ENCODE results near the gene SNX13.
"Not testable (repeated sequence)": the region's sequence is repeated elsewhere in the genome, so short reads cannot be mapped to it uniquely, and the experiment has no call there.

DNA sequence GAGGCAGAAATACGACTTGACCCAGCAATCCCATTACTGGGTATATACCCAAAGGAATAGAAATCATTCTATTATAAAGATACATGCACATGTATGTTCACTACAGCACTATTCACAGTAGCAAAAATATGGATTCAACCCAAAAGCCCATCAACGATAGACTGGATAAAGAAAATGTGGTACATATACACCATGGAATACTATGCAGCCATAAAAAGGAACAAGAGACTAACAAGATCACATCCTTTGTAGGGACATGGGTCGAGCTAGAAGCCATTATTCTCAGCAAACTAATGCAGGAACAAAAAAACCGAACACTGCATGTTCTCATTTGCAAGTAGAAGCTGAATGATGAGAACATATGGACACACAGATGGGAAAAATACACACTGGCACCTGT is 31.0 kb downstream of the SNX13 start:
- not testable (repeated sequence) for TF ChIP-seq CTCF, POLR2A (IDR thresholded peaks at IDR 0.05)
